ENCODE data around the gene AGAP3.

GRCh38 chr7:151142686-151143040 is 56.4 kb downstream of the AGAP3 start:
- TF ChIP-seq CTCF (IDR thresholded peaks at IDR 0.05) (no peak), POLR2A (IDR thresholded peaks at IDR 0.05) (no peak)
